Epithelial cell of umbilical artery (primary cell): ENCODE results near the gene C5orf22. TPM values are rescaled to one million over a fixed set of nuclear protein-coding genes. Genes with fewer than 3 reads are reported as not detected.

Source experiments
- total RNA-seq: library from RNA; depleted of rRNA; stranded (reverse); fragments of >200 nt; gene quantifications from 2 replicates; pipeline ENCODE4 v1.2.3, GENCODE V29; 2014

The C5orf22 gene
- 16.9 and 18.5 TPM in 2 replicates for total RNA-seq

GRCh38 chr5:31531888-31532547, at the start of gene C5orf22, which contains the start of gene DROSHA:
TSS of gene C5orf22 (plus strand) at chr5:31532301. CDS start at chr5:31532393, 92 bp downstream.
TSS of gene DROSHA (minus strand) at chr5:31532093. CDS start at chr5:31529059, 3,034 bp downstream.

Other genes with a start within 250 kb of the C5orf22 start
- gene DROSHA, start 208 bp upstream of the C5orf22 start, total RNA-seq, result 21.0 and 40.0 TPM in 2 replicates
- gene PDZD2, start 106.8 kb downstream of the C5orf22 start, total RNA-seq, result 5.5 and 9.4 TPM in 2 replicates